KG1 (cell line): Measurements from ENCODE around the gene MRPL19.
"Not testable (repeated sequence)": the region's sequence is repeated elsewhere in the genome, so short reads cannot be mapped to it uniquely, and the experiment has no call there.

Source experiments
- DNase-seq: peaks from one replicate; lab custom pipeline; 2025; lab: John Stamatoyannopoulos, UW

Gene MRPL19

GRCh38 chr2:75667884-75668283 lies 21.3 kb downstream of the MRPL19 start:
- no peak for DNase-seq

GRCh38 chr2:75675423-75675822 lies 28.8 kb downstream of the MRPL19 start:
- not testable (repeated sequence) for DNase-seq

- no peak for DNase-seq
These were observed 29.3 kb downstream of the MRPL19 start for GRCh38 chr2:75675908-75676307.

GRCh38 chr2:75676464-75676863 lies 29.9 kb downstream of the MRPL19 start:
- no peak for DNase-seq

GRCh38 chr2:75679556-75679955 lies 33.0 kb downstream of the MRPL19 start:
- no peak for DNase-seq

- no peak for DNase-seq
These were observed 33.8 kb downstream of the MRPL19 start for GRCh38 chr2:75680402-75680801.

- not testable (repeated sequence) for DNase-seq
These were observed 36.8 kb downstream of the MRPL19 start for GRCh38 chr2:75683430-75683829.

- no peak for DNase-seq
These were observed 41.6 kb downstream of the MRPL19 start for GRCh38 chr2:75688196-75688595.

GRCh38 chr2:75698918-75699317 lies 52.3 kb downstream of the MRPL19 start:
- no peak for DNase-seq

GRCh38 chr2:75702593-75702992 lies 56.0 kb downstream of the MRPL19 start:
- no peak for DNase-seq

GRCh38 chr2:75703589-75704287 lies 57.2 kb downstream of the MRPL19 start:
- no peak for DNase-seq

- no peak for DNase-seq
These were observed 59.3 kb downstream of the MRPL19 start for GRCh38 chr2:75705921-75706320.

- no peak for DNase-seq
These were observed 61.3 kb downstream of the MRPL19 start for GRCh38 chr2:75707901-75708300.

- no peak for DNase-seq
These were observed 62.7 kb downstream of the MRPL19 start for GRCh38 chr2:75709297-75709696.

- DNase-seq: no peak
These were observed 63.6 kb downstream of the MRPL19 start for GRCh38 chr2:75710220-75710576.

GRCh38 chr2:75710577-75711253 lies 64.1 kb downstream of the MRPL19 start, which contains the start of gene GCFC2:
Gene GCFC2, minus strand, starts transcription at chr2:75710915. Its CDS starts 60 bp downstream, at chr2:75710855.
- peak; percentile 59 for DNase-seq

GRCh38 chr2:75711590-75711989 lies 65.0 kb downstream of the MRPL19 start:
- not testable (repeated sequence) for DNase-seq

GRCh38 chr2:75716406-75716805 lies 69.8 kb downstream of the MRPL19 start:
- DNase-seq: no peak

- no peak for DNase-seq
These were observed 73.0 kb downstream of the MRPL19 start for GRCh38 chr2:75719616-75720015.

GRCh38 chr2:75720525-75720924 lies 73.9 kb downstream of the MRPL19 start:
- no peak for DNase-seq

GRCh38 chr2:75722687-75723086 lies 76.1 kb downstream of the MRPL19 start:
- no peak for DNase-seq

GRCh38 chr2:75728614-75729419 lies 82.2 kb downstream of the MRPL19 start:
- no peak for DNase-seq

- no peak for DNase-seq
These were observed 83.3 kb downstream of the MRPL19 start for GRCh38 chr2:75729861-75730260.
